H1 (cell line): Measurements from ENCODE around the gene RMND5A. TPM values are rescaled to one million over a fixed set of nuclear protein-coding genes. Genes with fewer than 3 reads are reported as not detected.

ENCODE experiments used
- CTCF ChIA-PET: fragments of 300-600 bp; sonication (Branson Sonifier 250); formaldehyde crosslinking; loops from one replicate; lab custom pipeline; 2021; ENCODE audit not compliant: partially characterized antibody; lab: Charles Lee
- POLR2A ChIA-PET: fragments of 300-600 bp; sonication (Branson Sonifier 250); formaldehyde crosslinking; loops from one replicate; lab custom pipeline; 2021; ENCODE audit warnings: inconsistent platforms; ENCODE audit not compliant: partially characterized antibody; lab: Charles Lee
- DNase-seq, 2 experiments: peaks; one replicate each; pipeline versions ENCODE4 v3.0.0 to v3.0.0-alpha.2; 2010 to 2022; ENCODE audit warnings: low spot score in 2 of 2, low read depth in 1 of 2, mixed read lengths in 1 of 2
- FAIRE-seq: peaks from 2 replicates; lab custom pipeline; 2011; peaks lifted over from hg19 to GRCh38; lab: Jason Lieb, UNC
- H2AFZ ChIP-seq: 2 replicates; pipeline ENCODE4 v1.8.1; 2012; ENCODE audit warnings: low read length, inconsistent platforms
- H2AK5ac ChIP-seq: 2 replicates; pipeline ENCODE4 v1.6.1; 2013; ENCODE audit warnings: low read depth, low read length
- H2BK120ac ChIP-seq: replicated peaks from 2 replicates; pipeline ENCODE3; 2013; ENCODE audit warnings: low read depth, low read length, inconsistent platforms
- H2BK12ac ChIP-seq: 2 replicates; pipeline ENCODE4 v1.6.1; 2013; ENCODE audit warnings: low read depth, low read length
- H2BK15ac ChIP-seq: 2 replicates; pipeline ENCODE4 v1.6.1; 2013; ENCODE audit warnings: low read length
- H2BK20ac ChIP-seq: 2 replicates; pipeline ENCODE4 v1.6.1; 2013; ENCODE audit warnings: low read length
- H2BK5ac ChIP-seq: 2 replicates; pipeline ENCODE4 v1.6.1; 2013; ENCODE audit warnings: low read depth, low read length
- H3K14ac ChIP-seq: 2 replicates; pipeline ENCODE4 v1.6.1; 2013; ENCODE audit warnings: inconsistent platforms; ENCODE audit not compliant: insufficient read length
- H3K18ac ChIP-seq: 2 replicates; pipeline ENCODE4 v1.6.1; 2013; ENCODE audit warnings: low read length; ENCODE audit errors: extremely low read depth
- H3K23ac ChIP-seq: 2 replicates; pipeline ENCODE4 v1.6.1; 2013; ENCODE audit warnings: inconsistent platforms; ENCODE audit not compliant: insufficient read length
- H3K23me2 ChIP-seq: 2 replicates; pipeline ENCODE4 v1.6.1; 2013; ENCODE audit warnings: low read depth, low read length
- H3K27ac ChIP-seq: 2 replicates; pipeline ENCODE4 v1.6.1; 2011; ENCODE audit warnings: low read depth, low read length, inconsistent platforms
- H3K27me3 ChIP-seq, 4 experiments: replicated peaks in 1 of 4; 1 replicate in 1 of 4; 2 replicates in 3 of 4; pipeline versions ENCODE4 v1.6.1 to v1.8.1; 2011 to 2013; ENCODE audit warnings: low read length in 3 of 4, mild to moderate bottlenecking in 3 of 4, inconsistent platforms in 2 of 4, mixed read lengths in 2 of 4, moderate library complexity in 1 of 4; ENCODE audit not compliant: control insufficient read depth in 3 of 4, insufficient read depth in 3 of 4; ENCODE audit errors: extremely low read depth in 1 of 4
- H3K36me3 ChIP-seq, 4 experiments: 2 replicates each; pipeline versions ENCODE4 v1.6.1 to v1.8.1; 2011 to 2013; ENCODE audit warnings: mild to moderate bottlenecking in 4 of 4, low read length in 3 of 4, moderate library complexity in 2 of 4, control low read depth in 1 of 4, inconsistent platforms in 1 of 4; ENCODE audit not compliant: insufficient read depth in 4 of 4, control insufficient read depth in 2 of 4
- H3K4ac ChIP-seq: replicated peaks from 2 replicates; pipeline ENCODE3; 2013; ENCODE audit warnings: low read length, low read depth, mixed read lengths, inconsistent platforms; ENCODE audit not compliant: insufficient read length
- H3K4me1 ChIP-seq, 4 experiments: replicated peaks in 1 of 4; 1 replicate in 1 of 4; 2 replicates in 3 of 4; pipeline versions ENCODE4 v1.6.1 to v1.8.1; 2011 to 2013; ENCODE audit warnings: low read length in 3 of 4, inconsistent platforms in 2 of 4, mixed read lengths in 1 of 4; ENCODE audit not compliant: insufficient read depth in 4 of 4, control insufficient read depth in 3 of 4
- H3K4me2 ChIP-seq, 2 experiments: 2 replicates each; pipeline versions ENCODE4 v1.6.1 to v1.8.1; 2011 to 2013; ENCODE audit warnings: low read depth in 2 of 2, low read length in 2 of 2, control low read depth in 1 of 2, inconsistent platforms in 1 of 2, mild to moderate bottlenecking in 1 of 2; ENCODE audit not compliant: insufficient read depth in 1 of 2
- H3K4me3 ChIP-seq, 4 experiments: fragments of 200-600, 300-600 bp in 1 of 4; sonication (generic), shearing (Covaris generic), sonication (Bioruptor Twin) in 1 of 4; 2 replicates each; pipeline versions ENCODE4 v1.5.1 to v1.8.1; 2011 to 2016; ENCODE audit warnings: low read length in 4 of 4, low read depth in 3 of 4, control low read depth in 2 of 4, inconsistent platforms in 2 of 4, mild to moderate bottlenecking in 2 of 4, mixed read lengths in 1 of 4, moderate library complexity in 1 of 4; ENCODE audit not compliant: insufficient read depth in 2 of 4; ENCODE audit errors: extremely low read depth in 1 of 4
- H3K56ac ChIP-seq: replicated peaks from 2 replicates; pipeline ENCODE3; 2013; ENCODE audit warnings: low read depth, mild to moderate bottlenecking, mixed read lengths, low read length, inconsistent platforms; ENCODE audit not compliant: insufficient read length
- H3K79me1 ChIP-seq: 2 replicates; pipeline ENCODE4 v1.6.1; 2013; ENCODE audit warnings: low read depth, low read length, control low read depth
- H3K79me2 ChIP-seq, 2 experiments: 2 replicates each; pipeline versions ENCODE4 v1.6.1 to v1.8.1; 2012 to 2013; ENCODE audit warnings: low read length in 2 of 2, mild to moderate bottlenecking in 2 of 2, inconsistent platforms in 1 of 2; ENCODE audit not compliant: insufficient read depth in 2 of 2, control insufficient read depth in 1 of 2
- H3K9ac ChIP-seq, 4 experiments: replicated peaks in 1 of 4; 1 replicate in 1 of 4; 2 replicates in 3 of 4; pipeline versions ENCODE4 v1.6.1 to v1.8.1; 2011 to 2013; ENCODE audit warnings: low read depth in 3 of 4, low read length in 3 of 4, control low read depth in 2 of 4, mild to moderate bottlenecking in 2 of 4, moderate library complexity in 2 of 4, inconsistent platforms in 1 of 4; ENCODE audit errors: extremely low read depth in 1 of 4
- H3K9me3 ChIP-seq, 2 experiments: 2 replicates each; pipeline versions ENCODE4 v1.6.1 to v1.8.1; 2012 to 2013; ENCODE audit warnings: mild to moderate bottlenecking in 2 of 2, moderate library complexity in 2 of 2, control low read depth in 1 of 2, inconsistent platforms in 1 of 2, low read depth in 1 of 2, low read length in 1 of 2, mixed read lengths in 1 of 2; ENCODE audit not compliant: insufficient read depth in 2 of 2
- H4K20me1 ChIP-seq, 2 experiments: replicated peaks in 1 of 2; 2 replicates each; pipeline versions ENCODE3 to v1.8.1; 2011 to 2013; ENCODE audit warnings: inconsistent platforms in 2 of 2, low read length in 2 of 2, mild to moderate bottlenecking in 1 of 2; ENCODE audit not compliant: insufficient read depth in 2 of 2, control insufficient read depth in 1 of 2
- H4K5ac ChIP-seq: 2 replicates; pipeline ENCODE4 v1.6.1; 2013; ENCODE audit warnings: low read length, low read depth, mixed read lengths, inconsistent platforms; ENCODE audit not compliant: insufficient read length
- H4K8ac ChIP-seq: 2 replicates; pipeline ENCODE4 v1.8.0; 2013; ENCODE audit warnings: mild to moderate bottlenecking, moderate library complexity, low read length, inconsistent platforms; ENCODE audit not compliant: insufficient read depth; ENCODE audit errors: extremely low read depth
- H4K91ac ChIP-seq: replicated peaks from 2 replicates; pipeline ENCODE3; 2013; ENCODE audit warnings: low read length, mixed read lengths, inconsistent platforms; ENCODE audit not compliant: insufficient read length
- BACH1 ChIP-seq: IDR thresholded peaks from 2 replicates; pipeline ENCODE4 v1.6.1; 2012; ENCODE audit warnings: low read length, improper control_type of control experiment
- CBX8 ChIP-seq: fragments of 300-800, 300-1000 bp; sonication (generic); IDR thresholded peaks from 2 replicates; pipeline ENCODE4 v1.7.1; 2016; ENCODE audit warnings: low read depth, low read length, borderline replicate concordance
- CHD1 ChIP-seq: IDR thresholded peaks from 2 replicates; pipeline ENCODE4 v1.6.1; 2012; ENCODE audit warnings: low read depth, low read length, improper control_type of control experiment
- E2F6 ChIP-seq: IDR thresholded peaks from 2 replicates; pipeline ENCODE4 v1.6.1; 2012; ENCODE audit warnings: inconsistent platforms
- EZH2 ChIP-seq: fragments of 200-600 bp; sonication (generic); IDR thresholded peaks from 2 replicates; pipeline ENCODE4 v1.7.1; 2012; ENCODE audit warnings: low read depth, mild to moderate bottlenecking, moderate library complexity, low read length, inconsistent platforms; ENCODE audit not compliant: severe bottlenecking
- HDAC2 ChIP-seq, 2 experiments: fragments of 300-600 bp in 1 of 2; sonication (generic) in 1 of 2; IDR thresholded peaks; 2 replicates each; pipeline ENCODE4 v1.6.1; 2011 to 2012; ENCODE audit warnings: low read depth in 2 of 2, low read length in 2 of 2, mild to moderate bottlenecking in 2 of 2, moderate library complexity in 2 of 2, borderline replicate concordance in 1 of 2, inconsistent platforms in 1 of 2
- KDM4A ChIP-seq: IDR thresholded peaks from one replicate; pipeline ENCODE4 v1.7.1; 2012; ENCODE audit warnings: low read depth, mild to moderate bottlenecking, moderate library complexity, low read length, inconsistent platforms; ENCODE audit not compliant: severe bottlenecking
- POLR2AphosphoS5 ChIP-seq: IDR thresholded peaks from 2 replicates; pipeline ENCODE4 v1.6.1; 2011; ENCODE audit warnings: low read depth, low read length
- RXRA ChIP-seq: IDR thresholded peaks from 2 replicates; pipeline ENCODE4 v1.6.1; 2011; ENCODE audit warnings: low read depth, mild to moderate bottlenecking, low read length, moderate library complexity; ENCODE audit not compliant: insufficient read depth
- SP4 ChIP-seq: IDR thresholded peaks from 2 replicates; pipeline ENCODE4 v1.6.1; 2012; ENCODE audit warnings: low read length, inconsistent platforms
- ZNF274 ChIP-seq: IDR thresholded peaks from 2 replicates; pipeline ENCODE4 v1.7.0; 2012; ENCODE audit warnings: low read length, borderline replicate concordance; ENCODE audit errors: extremely low read depth
- WGBS, 2 experiments: shearing (Covaris generic) in 1 of 2; methylation state at CpG; one replicate each; pipeline versions ENCODE4 v1.1.6 to v1.1.7; 2013 to 2015; ENCODE audit warnings: low lambda C conversion rate in 2 of 2, mixed read lengths in 2 of 2, inconsistent platforms in 1 of 2, low coverage in 1 of 2, missing lambda C conversion rate in 1 of 2; ENCODE audit not compliant: insufficient replicate concordance in 2 of 2, insufficient coverage in 1 of 2, insufficient read length in 1 of 2; ENCODE audit errors: extremely low coverage in 1 of 2, missing lambda C conversion rate in 1 of 2; 5-methylcytosine and 5-hydroxymethylcytosine counted together
- polyA plus RNA-seq, 7 experiments: library from polyadenylated mRNA; depleted of rRNA in 3 of 7; stranded (reverse) in 5 of 7; unstranded in 2 of 7; fragments of >200 nt in 5 of 7; fragments of 200-250 nt in 2 of 7; gene quantifications; 1 replicate in 5 of 7; 2 replicates in 1 of 7; 4 replicates in 1 of 7; pipeline versions ENCODE4 v1.2.1 to v1.2.3, GENCODE V29; 2011 to 2013; ENCODE audit warnings: missing spikeins in 2 of 7, mixed read lengths in 2 of 7
- total RNA-seq: library from RNA; stranded (reverse); fragmentation: NEBNext Ultra II Directional; extraction: Animal tissue kit (Norgen Biotek cat#: 25700); gene quantifications from 2 replicates; pipeline ENCODE4 v1.2.1, GENCODE V29; 2021
- TF ChIP-seq, protein P1 (sequence below): IDR thresholded peaks from 2 replicates; pipeline ENCODE4 v1.6.1; 2011; ENCODE audit warnings: low read depth, mild to moderate bottlenecking, low read length; ENCODE audit not compliant: insufficient read depth

Gene RMND5A
- total and polyA plus RNA-seq, 2 of the 8 experiments (the other 6 are each of a cell fraction or from before 2014, with no cell fraction given), result 21.0 to 66.2 TPM

GRCh38 chr2:86685351-86685750, 34.7 kb upstream of the RMND5A start:
- FAIRE-seq, result no peak
- no peaks in the 10 kb centered on the region for H3K4me1 ChIP-seq
- CTCF ChIA-PET, result interaction anchor here (0.7 kb wide), 1 partner anchor 10 kb away, joined by 3 read pairs; no protein-coding TSS in a partner anchor
- TF ChIP-seq ZNF274 (no peak), HDAC2 (IDR thresholded peaks at IDR 0.05; ENCODE audit: borderline replicate concordance in 1 of 2, low read depth in 2 of 2, low read length in 2 of 2) (no peak), EZH2 (no peak), CHD1 (no peak), E2F6 (no peak), POLR2AphosphoS5 (no peak), KDM4A (no peak), RXRA (no peak), SP4 (no peak), CBX8 (no peak), BACH1 (no peak)
- TF ChIP-seq, protein P1, sequence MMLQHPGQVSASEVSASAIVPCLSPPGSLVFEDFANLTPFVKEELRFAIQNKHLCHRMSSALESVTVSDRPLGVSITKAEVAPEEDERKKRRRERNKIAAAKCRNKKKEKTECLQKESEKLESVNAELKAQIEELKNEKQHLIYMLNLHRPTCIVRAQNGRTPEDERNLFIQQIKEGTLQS, result no peak

More at GRCh38 chr2:86685351-86685750, 34.7 kb upstream of the RMND5A start:
- Histone ChIP-seq H4K5ac (no peak overlapping the region), H3K56ac (no peak overlapping the region), H3K27me3 (no peaks in the 10 kb centered on the region), H3K27ac (no peak overlapping the region), H2BK15ac (no peak overlapping the region), H2BK20ac (no peak overlapping the region), H3K9me3 (no peaks in the 10 kb centered on the region), H3K36me3 (no peaks in the 10 kb centered on the region), H2AFZ (no peak overlapping the region), H3K23me2 (no peaks in the 10 kb centered on the region), H3K14ac (no peak overlapping the region), H3K18ac (no peak overlapping the region), H3K4ac (no peak overlapping the region), H2AK5ac (no peak overlapping the region), H4K91ac (no peak overlapping the region), H3K4me2 (no peak overlapping the region), H2BK12ac (no peak overlapping the region), H2BK5ac (no peak overlapping the region), H3K79me1 (no peaks in the 10 kb centered on the region), H3K23ac (no peak overlapping the region), H2BK120ac (no peak overlapping the region), H4K8ac (no peak overlapping the region), H3K79me2 (no peaks in the 10 kb centered on the region), H3K9ac (no peak overlapping the region), H3K4me3 (no peak overlapping the region), H4K20me1 (no peaks in the 10 kb centered on the region)
- WGBS, 2 experiments, result 86% methylated on average over 1 of the region's 1 CpG; no CpG with 5 or more reads in 1 of the 2 experiments
- DNase-seq, result no peak
- POLR2A ChIA-PET, result no interaction called here
